A549 (cell line): ENCODE measurements around the gene SNAP25. TPM values are rescaled to one million over a fixed set of nuclear protein-coding genes. Genes with fewer than 3 reads are reported as not detected.
A peak's percentile ranks its signal among the peaks of the same experiment; 100 is the strongest.

ENCODE experiments used
- ATAC-seq, 2 experiments: fragments of 200-7000 bp in 1 of 2; fragments of >200 bp in 1 of 2; cut with Nextera tagmentation in 1 of 2; cut with Tn5 transposase in 1 of 2; 3 replicates each; pipeline versions ENCODE4 v1.8.0 to v1.9.1; 2018 to 2020; ENCODE audit warnings: mild to moderate bottlenecking in 1 of 2, moderate library complexity in 1 of 2
- CTCF ChIA-PET: fragments of 300-600 bp; sonication (Branson Sonifier 250); formaldehyde crosslinking; extraction: SDS; loops from one replicate; lab custom pipeline; 2021; ENCODE audit warnings: antibody characterized with exemption, inconsistent platforms; lab: Yijun Ruan, JAX
- POLR2A ChIA-PET: fragments of 350-600 bp; formaldehyde crosslinking; extraction: SDS; loops from one replicate; lab custom pipeline; 2021; ENCODE audit warnings: antibody characterized with exemption, inconsistent platforms; lab: Yijun Ruan, JAX
- DNase-seq, 2 experiments: peaks; one replicate each; pipeline versions ENCODE4 v3.0.0 to v3.0.0-alpha.2; 2011 to 2016; ENCODE audit warnings: low read depth in 1 of 2, low spot score in 1 of 2
- FAIRE-seq: peaks from 2 replicates; lab custom pipeline; 2011; peaks lifted over from hg19 to GRCh38; lab: Jason Lieb, UNC
- H3K27ac ChIP-seq, 2 experiments: fragments of >200 bp; sonication (Bioruptor Twin); formaldehyde crosslinking; 3 replicates each; pipeline ENCODE4 v1.5.1; 2016 to 2017
- H3K4me1 ChIP-seq: fragments of >200 bp; sonication (Bioruptor Twin); formaldehyde crosslinking; 3 replicates; pipeline ENCODE4 v1.6.1; 2016
- H3K4me2 ChIP-seq: fragments of >200 bp; sonication (Bioruptor Twin); formaldehyde crosslinking; 3 replicates; pipeline ENCODE4 v1.6.1; 2016
- H3K4me3 ChIP-seq: fragments of >200 bp; sonication (Bioruptor Twin); formaldehyde crosslinking; 3 replicates; pipeline ENCODE4 v1.5.1; 2016
- H3K9me3 ChIP-seq: fragments of >200 bp; sonication (Bioruptor Twin); formaldehyde crosslinking; 3 replicates; pipeline ENCODE4 v1.6.1; 2016
- CBX2 ChIP-seq: fragments of 200-600 bp; sonication (generic); IDR thresholded peaks from 2 replicates; pipeline ENCODE4 v1.6.1; 2016; ENCODE audit warnings: low read depth, mild to moderate bottlenecking, borderline replicate concordance
- CHD4 ChIP-seq: fragments of 200-600 bp; sonication (generic); IDR thresholded peaks from 2 replicates; pipeline ENCODE4 v1.6.1; 2016; ENCODE audit warnings: antibody characterized with exemption, mild to moderate bottlenecking, borderline replicate concordance
- E2F6 ChIP-seq: IDR thresholded peaks from 2 replicates; pipeline ENCODE4 v1.6.1; 2012; ENCODE audit warnings: low read depth, borderline replicate concordance
- EHF ChIP-seq: fragments of 250-450 bp; sonication (Bioruptor Pico); IDR thresholded peaks from 2 replicates; pipeline ENCODE4 v1.5.0; 2020; ENCODE audit warnings: mild to moderate bottlenecking
- EHMT2 ChIP-seq: fragments of 200-600 bp; sonication (generic); IDR thresholded peaks from 2 replicates; pipeline ENCODE4 v1.6.1; 2016; ENCODE audit warnings: antibody characterized with exemption, low read depth, mild to moderate bottlenecking, moderate library complexity
- ELK1 ChIP-seq: fragments of 150-350 bp; IDR thresholded peaks from 2 replicates; pipeline ENCODE4 v1.6.1; 2014; ENCODE audit warnings: low read depth, mild to moderate bottlenecking, low read length
- EP300 ChIP-seq, 2 experiments: fragments of >200 bp; sonication (Bioruptor Twin); formaldehyde crosslinking; IDR thresholded peaks; 2 replicates in 1 of 2; 3 replicates in 1 of 2; pipeline ENCODE4 v1.6.1; 2016 to 2017
- FOSL2 ChIP-seq, 2 experiments: fragments of 450-650 bp in 1 of 2; fragments of >200 bp in 1 of 2; sonication (Bioruptor Twin) in 1 of 2; formaldehyde crosslinking; IDR thresholded peaks; 2 replicates each; pipeline versions ENCODE4 v1.5.0 to v1.6.1; 2016 to 2020; ENCODE audit warnings: mild to moderate bottlenecking in 1 of 2, moderate library complexity in 1 of 2
- GATA3 ChIP-seq: IDR thresholded peaks from 2 replicates; pipeline ENCODE4 v1.6.1; 2012; ENCODE audit warnings: borderline replicate concordance
- HDAC2 ChIP-seq: fragments of 200-600 bp; sonication (generic); IDR thresholded peaks from 2 replicates; pipeline ENCODE4 v1.6.1; 2016
- HES2 ChIP-seq: fragments of >200 bp; sonication (Bioruptor Twin); formaldehyde crosslinking; IDR thresholded peaks from 2 replicates; pipeline ENCODE4 v1.6.1; 2016
- HMGXB4 ChIP-seq: fragments of 250-450 bp; sonication (Bioruptor Pico); IDR thresholded peaks from 2 replicates; pipeline ENCODE4 v1.5.0; 2021; ENCODE audit warnings: mild to moderate bottlenecking, moderate library complexity, borderline replicate concordance
- HOXA7 ChIP-seq: fragments of 250-450 bp; sonication (Bioruptor Pico); IDR thresholded peaks from 2 replicates; pipeline ENCODE4 v1.5.0; 2020; ENCODE audit warnings: mild to moderate bottlenecking, moderate library complexity
- HOXB13 ChIP-seq: fragments of 250-450 bp; sonication (Bioruptor Pico); IDR thresholded peaks from 2 replicates; pipeline ENCODE4 v1.5.0; 2020; ENCODE audit warnings: low read depth, mild to moderate bottlenecking, moderate library complexity
- JUN ChIP-seq, 2 experiments: fragments of >200 bp; sonication (Bioruptor Twin); formaldehyde crosslinking; IDR thresholded peaks; 2 replicates in 1 of 2; 3 replicates in 1 of 2; pipeline ENCODE4 v1.6.1; 2016 to 2017
- JUNB ChIP-seq: fragments of >200 bp; sonication (Bioruptor Twin); formaldehyde crosslinking; IDR thresholded peaks from 2 replicates; pipeline ENCODE4 v1.6.1; 2016
- MAX ChIP-seq: IDR thresholded peaks from 2 replicates; pipeline ENCODE4 v1.6.1; 2012
- MYC ChIP-seq: IDR thresholded peaks from 2 replicates; pipeline ENCODE4 v1.6.1; 2012; ENCODE audit warnings: mild to moderate bottlenecking, inconsistent platforms, low read length, improper control_type of control experiment, borderline replicate concordance
- NPAS2 ChIP-seq: fragments of 250-450 bp; sonication (Bioruptor Pico); IDR thresholded peaks from 2 replicates; pipeline ENCODE4 v1.8.0; 2022; ENCODE audit warnings: mild to moderate bottlenecking, moderate library complexity, borderline replicate concordance
- NR3C1 ChIP-seq: fragments of >200 bp; sonication (Bioruptor Twin); formaldehyde crosslinking; IDR thresholded peaks from 3 replicates; pipeline ENCODE4 v1.6.1; 2017
- POLR2AphosphoS2 ChIP-seq: conservative IDR thresholded peaks from 2 replicates; pipeline ENCODE4 v1.6.1; 2012; ENCODE audit warnings: low read length, improper control_type of control experiment, inconsistent platforms
- RAD21 ChIP-seq, 2 experiments: fragments of >200 bp in 1 of 2; sonication (Bioruptor Twin) in 1 of 2; formaldehyde crosslinking in 1 of 2; IDR thresholded peaks in 1 of 2; conservative IDR thresholded peaks in 1 of 2; 2 replicates in 1 of 2; 3 replicates in 1 of 2; pipeline ENCODE4 v1.6.1; 2012 to 2018; ENCODE audit warnings: inconsistent platforms in 1 of 2
- REST ChIP-seq: fragments of 200-600 bp; sonication (generic); IDR thresholded peaks from 2 replicates; pipeline ENCODE4 v1.6.1; 2016; ENCODE audit warnings: antibody characterized with exemption, mild to moderate bottlenecking, moderate library complexity
- SMC3 ChIP-seq: fragments of >200 bp; sonication (Bioruptor Twin); formaldehyde crosslinking; IDR thresholded peaks from 3 replicates; pipeline ENCODE4 v1.6.1; 2018; ENCODE audit warnings: inconsistent platforms
- TFCP2L1 ChIP-seq: fragments of 250-450 bp; sonication (Bioruptor Pico); IDR thresholded peaks from 2 replicates; pipeline ENCODE4 v1.5.0; 2021; ENCODE audit warnings: mild to moderate bottlenecking
- ZFP36 ChIP-seq: fragments of 450-650 bp; IDR thresholded peaks from 2 replicates; pipeline ENCODE4 v1.6.1; 2014; ENCODE audit warnings: borderline replicate concordance; ENCODE audit not compliant: partially characterized antibody
- WGBS: methylation state at CpG from one replicate; pipeline ENCODE4 v1.1.6; 2017; ENCODE audit errors: missing lambda C conversion rate; 5-methylcytosine and 5-hydroxymethylcytosine counted together
- polyA plus RNA-seq, 4 experiments: library from polyadenylated mRNA; depleted of rRNA in 3 of 4; stranded (reverse); fragments of >200 nt; fragmentation: RNase III in 1 of 4; extraction: RNeasy Plus Mini Kit Qiagen cat#74134 plus additional on column Dnase treatment in 1 of 4; gene quantifications; 2 replicates in 3 of 4; 3 replicates in 1 of 4; pipeline ENCODE4 v1.2.3, GENCODE V29; 2011 to 2017

Gene SNAP25
- polyA plus RNA-seq, 2 of the 4 experiments (the other 2 are of a cell fraction), result 39.6 to 53.6 TPM

GRCh38 chr20:10281911-10282310 lies 63.3 kb downstream of the SNAP25 start:
- Histone ChIP-seq H3K4me3 (no peak overlapping the region), H3K9me3 (0 out of 3 replicates have a peak, but pooled peaks cover 3% of the 10 kb centered on the region), H3K27ac (peak overlapping the region; percentile 69 to 85), H3K4me1 (peaks cover 54% of the 10 kb centered on the region), H3K4me2 (no peak overlapping the region)
- FAIRE-seq (peak; percentile 36), DNase-seq (no peak), ATAC-seq (no peak)
- TF ChIP-seq EP300 (IDR thresholded peaks at IDR 0.05) (no peak), MYC (no peak), HOXA7 (CRISPR knock-in tag) (no peak), ZFP36 (no peak), REST (no peak), SMC3 (no peak), HMGXB4 (CRISPR knock-in tag) (no peak), HOXB13 (CRISPR knock-in tag) (no peak), CBX2 (no peak), HES2 (no peak), EHMT2 (no peak), RAD21 (conservative IDR thresholded peaks at IDR 0.05 in 1 of 2, IDR thresholded peaks at IDR 0.05 in 1 of 2) (no peak), CHD4 (no peak), TFCP2L1 (CRISPR knock-in tag) (no peak), MAX (no peak), E2F6 (no peak), EHF (CRISPR knock-in tag) (no peak), HDAC2 (no peak)
- ChIA-PET CTCF (interaction anchor here (0.8 to 1.3 kb wide), 7 partner anchors 10 to 664 kb away, joined by 3 to 8 read pairs (median 3); no protein-coding TSS in a partner anchor), POLR2A (interaction anchor here (1.2 kb wide), 1 partner anchor 152 kb away, joined by 4 read pairs; the partner anchor contains the start of gene MKKS)
- 89% methylated on average over 2 of the region's 2 CpGs for WGBS

GRCh38 chr20:10282979-10283456 lies 64.4 kb downstream of the SNAP25 start:
- Histone ChIP-seq H3K4me3 (no peak overlapping the region), H3K27ac (peak overlapping the region; percentile 69 to 85), H3K4me2 (peak overlapping the region; percentile 27), H3K4me1 (peaks cover 48% of the 10 kb centered on the region), H3K9me3 (0 out of 3 replicates have a peak, but pooled peaks cover 3% of the 10 kb centered on the region)
- FAIRE-seq (peak; percentile 95), DNase-seq (peak in 1 of 2 experiments; percentile 53), ATAC-seq (peak; percentile 86 to 91)
- POLR2A ChIA-PET, result no interaction called here
- 24% methylated on average over 4 of the region's 4 CpGs for WGBS
- CTCF ChIA-PET, result interaction anchor here (1.3 to 1.8 kb wide), 7 partner anchors 20 to 305 kb away, joined by 3 to 9 read pairs (median 4); no protein-coding TSS in a partner anchor
- TF ChIP-seq ELK1 (no peak), HMGXB4 (CRISPR knock-in tag) (no peak), FOSL2 (IDR thresholded peaks at IDR 0.05) (no peak), FOSL2 (CRISPR knock-in tag; IDR thresholded peaks at IDR 0.05) (peak; percentile 57), POLR2AphosphoS2 (no peak), MAX (peak; percentile 48; the same call in 1 of the 2 replicates), ZFP36 (peak; percentile 59), NPAS2 (CRISPR knock-in tag) (no peak), GATA3 (peak; percentile 55; the same call in 1 of the 2 replicates), JUNB (0 out of 2 replicates have a peak, but pooled peaks have one; percentile 10), JUN (IDR thresholded peaks at IDR 0.05) (peak in 1 of 2 experiments; percentile 45; a peak in 1 of 5 replicates), NR3C1 (no peak)
